SK-N-SH treated with all-trans-retinoic acid at 6 μM for 48 hours (cell line): ENCODE results near the gene TACR1.

ENCODE experiments used
- ESRRG ChIP-seq: fragments of 250-450 bp; sonication (Bioruptor Pico); IDR thresholded peaks from 2 replicates; pipeline ENCODE4 v1.6.1; 2021; ENCODE audit warnings: mild to moderate bottlenecking
- PPARA ChIP-seq: fragments of 250-450 bp; sonication (Bioruptor Pico); IDR thresholded peaks from 2 replicates; pipeline ENCODE4 v1.5.0; 2020; ENCODE audit warnings: mild to moderate bottlenecking, borderline replicate concordance
- TOX ChIP-seq: fragments of 250-450 bp; sonication (Bioruptor Pico); IDR thresholded peaks from 2 replicates; pipeline ENCODE4 v1.8.0; 2021; ENCODE audit warnings: mild to moderate bottlenecking, moderate library complexity, borderline replicate concordance
- ZC3H10 ChIP-seq: fragments of 250-450 bp; sonication (Bioruptor Pico); IDR thresholded peaks from 2 replicates; pipeline ENCODE4 v1.5.1; 2021; ENCODE audit warnings: mild to moderate bottlenecking, moderate library complexity
- ZFP30 ChIP-seq: fragments of 450-650 bp; formaldehyde crosslinking; IDR thresholded peaks from 2 replicates; pipeline ENCODE4 v1.5.0; 2022; ENCODE audit warnings: mild to moderate bottlenecking, moderate library complexity
- TF ChIP-seq, protein P1 (sequence below): fragments of 250-450 bp; sonication (Bioruptor Pico); IDR thresholded peaks from 2 replicates; pipeline ENCODE4 v1.8.0; 2020; ENCODE audit warnings: mild to moderate bottlenecking, moderate library complexity, borderline replicate concordance

DNA sequence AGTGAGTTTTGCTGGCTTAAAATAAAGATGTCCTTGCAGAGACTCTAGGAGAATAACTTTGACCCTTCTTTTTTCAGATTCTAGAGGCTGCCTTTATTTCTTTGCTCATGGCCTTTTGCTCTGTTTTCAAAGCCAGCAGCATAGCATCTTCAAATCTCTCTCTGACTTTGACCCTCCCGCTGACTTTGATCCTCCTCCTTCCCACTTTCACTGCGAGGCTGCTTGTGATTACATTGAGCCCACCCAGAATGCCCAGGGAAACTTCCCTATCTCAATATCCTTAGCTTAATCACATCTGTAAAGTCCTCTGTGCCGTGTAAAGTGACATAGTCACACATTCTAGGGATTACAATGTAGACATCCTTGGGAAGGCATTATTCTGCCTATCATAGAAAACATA, 23.9 kb downstream of the TACR1 start:
- no peak for TF ChIP-seq PPARA
- no peak for TF ChIP-seq ZFP30 (CRISPR knock-in tag)
- TF ChIP-seq TOX: no peak
- TF ChIP-seq ESRRG (CRISPR knock-in tag): no peak
- TF ChIP-seq ZC3H10 (CRISPR knock-in tag): no peak
- TF ChIP-seq, protein P1, sequence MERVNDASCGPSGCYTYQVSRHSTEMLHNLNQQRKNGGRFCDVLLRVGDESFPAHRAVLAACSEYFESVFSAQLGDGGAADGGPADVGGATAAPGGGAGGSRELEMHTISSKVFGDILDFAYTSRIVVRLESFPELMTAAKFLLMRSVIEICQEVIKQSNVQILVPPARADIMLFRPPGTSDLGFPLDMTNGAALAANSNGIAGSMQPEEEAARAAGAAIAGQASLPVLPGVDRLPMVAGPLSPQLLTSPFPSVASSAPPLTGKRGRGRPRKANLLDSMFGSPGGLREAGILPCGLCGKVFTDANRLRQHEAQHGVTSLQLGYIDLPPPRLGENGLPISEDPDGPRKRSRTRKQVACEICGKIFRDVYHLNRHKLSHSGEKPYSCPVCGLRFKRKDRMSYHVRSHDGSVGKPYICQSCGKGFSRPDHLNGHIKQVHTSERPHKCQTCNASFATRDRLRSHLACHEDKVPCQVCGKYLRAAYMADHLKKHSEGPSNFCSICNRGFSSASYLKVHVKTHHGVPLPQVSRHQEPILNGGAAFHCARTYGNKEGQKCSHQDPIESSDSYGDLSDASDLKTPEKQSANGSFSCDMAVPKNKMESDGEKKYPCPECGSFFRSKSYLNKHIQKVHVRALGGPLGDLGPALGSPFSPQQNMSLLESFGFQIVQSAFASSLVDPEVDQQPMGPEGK: no peak
